ENCODE measurements around the gene SNX10. TPM values are rescaled to one million over a fixed set of nuclear protein-coding genes. Genes with fewer than 3 reads are reported as not detected.

SNX10 gene
- total RNA-seq, 4 donors from 2014 or later = 7.7 to 65.6 (median 21.5) TPM

- no peak for ATAC-seq (ENCODE audit: low FRiP score)
- no peak for DNase-seq (ENCODE audit: low spot score)
These were observed 16.4 kb upstream of the SNX10 start for GRCh38 chr7:26275213-26275612.

DNA sequence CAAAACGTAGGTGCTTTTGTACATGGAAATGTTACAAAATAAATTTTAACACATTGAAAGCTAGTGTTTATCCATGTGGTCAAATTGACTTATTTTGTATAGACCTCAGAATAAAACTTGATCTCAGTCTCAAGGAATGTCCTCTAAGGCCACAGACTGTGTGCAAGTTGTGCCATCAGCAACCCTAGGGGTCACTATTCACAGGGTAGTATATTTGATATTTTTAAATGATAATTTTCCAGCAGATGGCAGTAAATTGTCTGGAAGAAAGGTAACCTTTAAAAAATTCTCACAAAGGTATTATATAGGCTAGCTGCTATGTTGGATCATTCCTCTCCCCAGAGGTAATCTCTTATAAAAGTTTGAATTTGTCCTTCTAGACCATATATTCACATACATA, 12.9 kb upstream of the SNX10 start:
- peak; percentile 62 for ATAC-seq (ENCODE audit: low FRiP score)

More at GRCh38 chr7:26275213-26275612, 16.4 kb upstream of the SNX10 start:
- TF ChIP-seq, protein P1, sequence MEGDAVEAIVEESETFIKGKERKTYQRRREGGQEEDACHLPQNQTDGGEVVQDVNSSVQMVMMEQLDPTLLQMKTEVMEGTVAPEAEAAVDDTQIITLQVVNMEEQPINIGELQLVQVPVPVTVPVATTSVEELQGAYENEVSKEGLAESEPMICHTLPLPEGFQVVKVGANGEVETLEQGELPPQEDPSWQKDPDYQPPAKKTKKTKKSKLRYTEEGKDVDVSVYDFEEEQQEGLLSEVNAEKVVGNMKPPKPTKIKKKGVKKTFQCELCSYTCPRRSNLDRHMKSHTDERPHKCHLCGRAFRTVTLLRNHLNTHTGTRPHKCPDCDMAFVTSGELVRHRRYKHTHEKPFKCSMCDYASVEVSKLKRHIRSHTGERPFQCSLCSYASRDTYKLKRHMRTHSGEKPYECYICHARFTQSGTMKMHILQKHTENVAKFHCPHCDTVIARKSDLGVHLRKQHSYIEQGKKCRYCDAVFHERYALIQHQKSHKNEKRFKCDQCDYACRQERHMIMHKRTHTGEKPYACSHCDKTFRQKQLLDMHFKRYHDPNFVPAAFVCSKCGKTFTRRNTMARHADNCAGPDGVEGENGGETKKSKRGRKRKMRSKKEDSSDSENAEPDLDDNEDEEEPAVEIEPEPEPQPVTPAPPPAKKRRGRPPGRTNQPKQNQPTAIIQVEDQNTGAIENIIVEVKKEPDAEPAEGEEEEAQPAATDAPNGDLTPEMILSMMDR (IDR thresholded peaks at IDR 0.05) = no peak

DNA sequence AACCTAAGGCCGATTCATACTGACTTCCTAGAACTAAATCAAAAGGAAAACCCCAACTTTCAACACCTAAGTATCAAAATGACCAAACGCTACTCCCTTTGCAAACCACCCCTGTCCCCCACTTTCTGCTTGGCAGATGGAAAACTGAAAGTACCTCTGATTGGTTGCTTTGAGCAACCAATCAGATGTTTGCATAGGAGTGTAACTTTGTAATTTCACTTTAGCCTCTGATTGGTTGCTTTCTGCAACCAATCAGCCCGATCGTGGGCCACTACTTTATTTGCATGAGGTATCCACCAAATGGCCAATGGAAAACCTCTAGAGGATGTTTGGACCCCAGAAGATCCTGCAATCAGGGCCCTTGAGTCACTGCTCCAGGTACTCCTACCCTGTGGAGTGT, 12.3 kb upstream of the SNX10 start:
- ATAC-seq (ENCODE audit: low FRiP score) (no peak), DNase-seq (ENCODE audit: low spot score) (no peak)
- TF ChIP-seq, protein P1 (IDR thresholded peaks at IDR 0.05) = no peak

More for the DNA sequence above, 12.9 kb upstream of the SNX10 start:
- TF ChIP-seq, protein P1 (IDR thresholded peaks at IDR 0.05) = no peak
- no peak for DNase-seq (ENCODE audit: low spot score)

GRCh38 chr7:26280097-26280496, 11.6 kb upstream of the SNX10 start:
- no peak for ATAC-seq (ENCODE audit: low FRiP score)
- DNase-seq (ENCODE audit: low spot score) = no peak
- TF ChIP-seq, protein P1 (IDR thresholded peaks at IDR 0.05) = no peak

DNA sequence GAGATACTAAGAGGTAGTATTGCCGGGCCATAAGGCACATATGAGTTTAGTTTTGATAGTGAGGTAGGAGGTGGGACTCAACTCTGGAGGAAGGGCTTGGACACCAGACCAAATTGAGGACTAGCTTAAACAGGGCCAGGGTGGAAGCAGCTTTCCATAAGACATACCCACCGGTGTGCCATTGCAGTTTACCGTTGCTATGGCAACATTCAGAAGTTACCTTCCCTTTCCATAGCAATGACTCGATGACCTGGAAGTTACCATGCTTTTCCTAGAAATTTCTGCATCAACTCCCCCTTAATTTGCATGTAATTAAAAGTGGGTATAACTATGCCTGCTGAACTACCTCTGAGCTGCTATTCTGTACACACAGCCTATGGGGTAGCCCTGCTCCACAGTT, 10.9 kb upstream of the SNX10 start:
- no peak for ATAC-seq (ENCODE audit: low FRiP score)

DNA sequence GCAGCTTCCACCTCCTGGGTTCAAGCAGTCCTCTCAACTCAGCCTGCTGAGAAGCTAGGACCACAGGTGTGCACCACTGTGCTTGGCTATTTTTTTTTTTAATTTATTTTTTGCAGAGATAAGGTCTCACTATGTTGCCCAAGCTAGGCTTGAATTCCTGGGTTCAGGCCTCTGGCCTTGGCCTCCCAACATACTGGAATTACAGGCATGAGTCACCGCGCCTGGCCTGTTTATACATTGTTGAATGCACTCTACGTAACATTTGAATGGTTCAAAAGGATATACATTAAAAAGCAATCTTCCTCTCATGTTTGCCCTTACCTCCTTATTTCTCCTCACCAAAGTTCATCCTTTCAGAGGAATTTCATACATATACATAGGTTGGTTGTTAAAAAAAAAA, 7.2 kb upstream of the SNX10 start:
- no peak for ATAC-seq (ENCODE audit: low FRiP score)
- TF ChIP-seq, protein P1 (IDR thresholded peaks at IDR 0.05) = no peak
- no peak for DNase-seq (ENCODE audit: low spot score)

More for the DNA sequence above, 10.9 kb upstream of the SNX10 start:
- TF ChIP-seq, protein P1 (IDR thresholded peaks at IDR 0.05) = no peak
- no peak for DNase-seq (ENCODE audit: low spot score)

DNA sequence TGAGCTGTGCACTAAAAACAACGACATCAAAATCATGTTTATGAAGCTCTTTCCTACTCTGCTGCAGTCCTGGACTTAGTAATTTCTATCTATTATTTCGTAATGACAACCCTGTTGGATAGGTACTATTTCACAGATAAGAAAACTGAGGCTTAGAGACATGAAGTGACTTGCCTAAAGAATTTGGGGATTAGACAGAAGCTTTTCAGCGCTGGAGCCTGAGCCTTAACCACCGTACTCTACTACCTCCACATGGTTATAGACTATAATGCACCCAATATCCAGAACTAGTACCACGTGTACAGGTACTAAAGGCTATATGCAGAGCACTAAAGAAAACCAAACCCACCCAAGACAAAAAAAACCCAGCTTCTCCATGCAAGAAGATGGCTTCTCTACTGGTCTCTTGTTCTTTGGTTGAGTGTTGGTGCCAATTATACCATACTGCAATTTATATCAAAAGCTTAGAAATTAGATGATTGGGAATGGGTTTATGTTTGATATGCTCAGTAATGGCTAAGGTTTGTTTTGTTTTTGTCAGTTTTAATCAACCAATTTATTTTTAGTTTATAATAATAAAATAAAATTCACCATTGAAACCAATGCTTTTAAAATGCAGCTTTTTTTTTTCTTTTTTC, 6.5 kb upstream of the SNX10 start:
- TF ChIP-seq, protein P1 (IDR thresholded peaks at IDR 0.05) = no peak
- DNase-seq (ENCODE audit: low spot score) = no peak
- ATAC-seq (ENCODE audit: low FRiP score) = no peak
